DMS 273 (cell line): Measurements from ENCODE around the gene KMT2E.

Source experiments
- DNase-seq: peaks from one replicate; lab custom pipeline; 2025; ENCODE audit not compliant: unreplicated experiment; lab: John Stamatoyannopoulos, UW

The KMT2E gene

GRCh38 chr7:105013816-105014692 is at the start of gene KMT2E:
Gene KMT2E, plus strand, starts transcription at chr7:105014205. Its CDS starts 26,748 bp downstream, at chr7:105040953.
- DNase-seq = peak; percentile 97

GRCh38 chr7:104964626-104965236 is 49.3 kb upstream of the KMT2E start:
- DNase-seq = no peak

- no peak for DNase-seq
Measured at GRCh38 chr7:104966022-104966421, 48.0 kb upstream of the KMT2E start.

GRCh38 chr7:104967088-104967487 is 46.9 kb upstream of the KMT2E start:
- no peak for DNase-seq

- no peak for DNase-seq
Measured at GRCh38 chr7:104967595-104967994, 46.4 kb upstream of the KMT2E start.

- DNase-seq = no peak
Measured at GRCh38 chr7:104968648-104969047, 45.4 kb upstream of the KMT2E start.

- no peak for DNase-seq
Measured at GRCh38 chr7:104969183-104969582, 44.8 kb upstream of the KMT2E start.

GRCh38 chr7:104971290-104972071 is 42.5 kb upstream of the KMT2E start:
- DNase-seq = no peak

- DNase-seq = no peak
Measured at GRCh38 chr7:104972500-104972899, 41.5 kb upstream of the KMT2E start.

GRCh38 chr7:104973227-104973626 is 40.8 kb upstream of the KMT2E start:
- DNase-seq = peak; percentile 78

GRCh38 chr7:104973909-104974415 is 40.0 kb upstream of the KMT2E start:
- peak; percentile 69 for DNase-seq

- peak; percentile 28 for DNase-seq
Measured at GRCh38 chr7:104975553-104975952, 38.5 kb upstream of the KMT2E start.

GRCh38 chr7:104976966-104977636 is 36.9 kb upstream of the KMT2E start:
- peak; percentile 97 for DNase-seq

GRCh38 chr7:104978460-104978859 is 35.5 kb upstream of the KMT2E start:
- peak; percentile 45 for DNase-seq

GRCh38 chr7:104979167-104979841 is 34.7 kb upstream of the KMT2E start:
- DNase-seq = peak; percentile 92

- no peak for DNase-seq
Measured at GRCh38 chr7:104980440-104980839, 33.6 kb upstream of the KMT2E start.

GRCh38 chr7:104980841-104981671 is 32.9 kb upstream of the KMT2E start:
- peak; percentile 94 for DNase-seq

GRCh38 chr7:104981672-104982037 is 32.4 kb upstream of the KMT2E start:
- no peak for DNase-seq

- peak; percentile 43 for DNase-seq
Measured at GRCh38 chr7:104982308-104983075, 31.5 kb upstream of the KMT2E start.
